ENCODE data around the gene EGFL7. TPM values are rescaled to one million over a fixed set of nuclear protein-coding genes. Genes with fewer than 3 reads are reported as not detected.
A peak's percentile ranks its signal among the peaks of the same experiment; 100 is the strongest.

Gene EGFL7
- total RNA-seq, 1 donor from 2014 or later, result 38.2 TPM

- no peaks in the 10 kb centered on the region for H3K9me3 Mint-ChIP-seq
- no peak overlapping the region for H3K4me3 Mint-ChIP-seq
- H3K27ac Mint-ChIP-seq, result peak overlapping the region; percentile 50
- peaks cover 15% of the 10 kb centered on the region for H3K36me3 Mint-ChIP-seq
- H3K4me1 Mint-ChIP-seq, result peaks cover 7% of the 10 kb centered on the region
- DNase-seq (ENCODE audit: low spot score in 2 of 2, unreplicated experiment in 2 of 2), result no peak
- no peak for TF ChIP-seq CTCF (IDR thresholded peaks at IDR 0.05; ENCODE audit: unreplicated experiment)
- H3K27me3 Mint-ChIP-seq (ENCODE audit: low read depth), result no peaks in the 10 kb centered on the region
Observed at GRCh38 chr9:136720251-136720897, 57.7 kb downstream of the EGFL7 start.

- Mint-ChIP-seq H3K9me3 (no peaks in the 10 kb centered on the region), H3K4me3 (no peak overlapping the region), H3K27me3 (ENCODE audit: low read depth) (no peaks in the 10 kb centered on the region), H3K27ac (no peak overlapping the region), H3K36me3 (peaks cover 13% of the 10 kb centered on the region), H3K4me1 (peaks cover 12% of the 10 kb centered on the region)
- no peak for DNase-seq (ENCODE audit: low spot score in 2 of 2, unreplicated experiment in 2 of 2)
- TF ChIP-seq CTCF (IDR thresholded peaks at IDR 0.05; ENCODE audit: unreplicated experiment), result no peak
Observed at GRCh38 chr9:136720898-136721338, 58.2 kb downstream of the EGFL7 start.

GRCh38 chr9:136721339-136722092 is 58.8 kb downstream of the EGFL7 start:
- H3K27ac Mint-ChIP-seq, result no peak overlapping the region
- peaks cover 16% of the 10 kb centered on the region for H3K36me3 Mint-ChIP-seq

More at GRCh38 chr9:136721339-136722092, 58.8 kb downstream of the EGFL7 start:
- Mint-ChIP-seq H3K9me3 (no peaks in the 10 kb centered on the region), H3K27me3 (ENCODE audit: low read depth) (no peaks in the 10 kb centered on the region), H3K4me1 (peaks cover 18% of the 10 kb centered on the region), H3K4me3 (no peak overlapping the region)
- no peak for TF ChIP-seq CTCF (IDR thresholded peaks at IDR 0.05; ENCODE audit: unreplicated experiment)
- no peak for DNase-seq (ENCODE audit: low spot score in 2 of 2, unreplicated experiment in 2 of 2)

Small RNA genes lying within 50 kb of the gene (microRNA-seq; reads per million reads assigned to microRNA genes)
- gene MIR126, result 14,101 reads per million, percentile 96 among the genes with 10 or more reads in this experiment

Other genes with a start within 250 kb of the EGFL7 start
- 22.1 to 24.6 TPM (median 23.3 TPM) in 3 replicates for gene INPP5E, start 223.1 kb upstream of the EGFL7 start, total RNA-seq
- gene SEC16A, start 179.9 kb upstream of the EGFL7 start, total RNA-seq, result 89.9 to 92.2 TPM (median 90.2 TPM) in 3 replicates
- gene NOTCH1, start 116.9 kb upstream of the EGFL7 start, total RNA-seq, result 104 to 107 TPM (median 104 TPM) in 3 replicates
- gene AGPAT2, start 24.5 kb downstream of the EGFL7 start, total RNA-seq, result 32.8 to 36.1 TPM (median 34.9 TPM) in 3 replicates
- gene DIPK1B, start 49.7 kb downstream of the EGFL7 start, total RNA-seq, result 56.2 to 60.5 TPM (median 58.1 TPM) in 3 replicates
- 0.20 to 0.51 TPM (median 0.29 TPM) in 3 replicates for gene LCN10, start 80.0 kb downstream of the EGFL7 start, total RNA-seq
- gene LCN6, start 85.6 kb downstream of the EGFL7 start, total RNA-seq, result not detected in 3 replicates
- not detected in 3 replicates for gene LCN8, start 95.3 kb downstream of the EGFL7 start, total RNA-seq
- 1.3 to 3.5 TPM (median 1.9 TPM) in 3 replicates for gene LCN15, start 101.6 kb downstream of the EGFL7 start, total RNA-seq
- 70.4 to 72.4 TPM (median 71.7 TPM) in 3 replicates for gene TMEM141, start 128.4 kb downstream of the EGFL7 start, total RNA-seq
- gene CCDC183, start 133.4 kb downstream of the EGFL7 start, total RNA-seq, result 25.1 to 29.1 TPM (median 26.5 TPM) in 3 replicates
- gene RABL6, start 145.0 kb downstream of the EGFL7 start, total RNA-seq, result 120 to 124 TPM (median 122 TPM) in 3 replicates
- 3.1 to 3.8 TPM (median 3.6 TPM) in 3 replicates for gene AJM1, start 179.6 kb downstream of the EGFL7 start, total RNA-seq
- 159 to 168 TPM (median 168 TPM) in 3 replicates for gene PHPT1, start 186.5 kb downstream of the EGFL7 start, total RNA-seq
- 20.1 to 22.6 TPM (median 20.3 TPM) in 3 replicates for gene MAMDC4, start 189.4 kb downstream of the EGFL7 start, total RNA-seq
- 275 to 294 TPM (median 275 TPM) in 3 replicates for gene EDF1, start 203.4 kb downstream of the EGFL7 start, total RNA-seq
- gene TRAF2, start 223.6 kb downstream of the EGFL7 start, total RNA-seq, result 16.0 to 18.1 TPM (median 17.4 TPM) in 3 replicates

Measured in mesothelial cell of epicardium (in vitro differentiated cells).